Measurements from ENCODE around the gene RAB9B.

GRCh38 chrX:103879339-103879738, 47.3 kb upstream of the RAB9B start:
- TF ChIP-seq EZH2 (IDR thresholded peaks at IDR 0.05; ENCODE audit: borderline replicate concordance, low read length) (no peak), CTCF (conservative IDR thresholded peaks at IDR 0.05 in 1 of 2, IDR thresholded peaks at IDR 0.05 in 1 of 2; ENCODE audit: extremely low read depth in 1 of 2, insufficient read depth in 1 of 2, low read depth in 1 of 2, low read length in 2 of 2) (no peak)

Data from mammary epithelial cell (primary cell).